Daoy (cell line): Measurements from ENCODE around the gene TRIM69. TPM values are rescaled to one million over a fixed set of nuclear protein-coding genes. Genes with fewer than 3 reads are reported as not detected.
A peak's percentile ranks its signal among the peaks of the same experiment; 100 is the strongest.
"Not testable (repeated sequence)": the region's sequence is repeated elsewhere in the genome, so short reads cannot be mapped to it uniquely, and the experiment has no call there.

Source experiments
- DNase-seq: peaks from one replicate; pipeline ENCODE4 v3.0.0-alpha.2; 2015; ENCODE audit warnings: low read depth
- total RNA-seq: library from RNA; depleted of rRNA; stranded (reverse); fragments of >200 nt; shearing (Covaris generic); gene quantifications from 2 replicates; pipeline ENCODE4 v1.2.3, GENCODE V29; 2014

TRIM69 gene
- total RNA-seq, 1 experiment from 2014 or later, result 7.8 TPM

DNA sequence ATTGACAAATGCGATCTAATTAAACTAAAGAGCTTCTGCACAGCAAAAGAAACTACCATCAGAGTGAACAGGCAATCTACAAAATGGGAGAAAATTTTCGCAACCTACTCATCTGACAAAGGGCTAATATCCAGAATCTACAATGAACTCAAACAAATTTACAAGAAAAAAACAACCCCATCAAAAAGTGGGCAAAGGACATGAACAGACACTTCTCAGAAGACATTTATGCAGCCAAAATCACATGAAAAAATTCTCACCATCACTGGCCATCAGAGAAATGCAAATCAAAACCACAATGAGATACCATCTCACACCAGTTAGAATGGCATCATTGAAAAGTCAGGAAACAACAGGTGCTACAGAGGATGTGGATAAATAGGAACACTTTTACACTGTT is 7.1 kb downstream of the TRIM69 start:
- DNase-seq, result not testable (repeated sequence)

DNA sequence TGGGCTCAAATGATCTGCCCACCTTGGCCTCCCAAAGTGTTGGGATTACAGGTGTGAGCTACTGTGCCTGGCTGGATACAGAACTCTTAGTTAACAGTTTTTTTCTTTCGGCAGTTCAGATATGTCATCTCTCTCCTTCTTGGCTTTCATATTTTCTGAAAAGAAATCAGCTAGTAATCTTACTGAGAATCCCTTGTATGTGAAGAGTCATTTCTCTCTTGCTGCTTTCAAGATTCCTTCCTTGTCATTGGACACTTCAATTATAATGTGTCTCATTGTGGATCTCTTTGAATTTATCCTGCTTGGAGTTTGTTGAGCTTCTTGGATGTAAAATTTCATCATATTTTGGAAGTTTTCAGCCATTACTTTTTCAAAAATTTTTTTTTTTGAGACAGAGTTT is 17.0 kb downstream of the TRIM69 start:
- DNase-seq, result no peak

DNA sequence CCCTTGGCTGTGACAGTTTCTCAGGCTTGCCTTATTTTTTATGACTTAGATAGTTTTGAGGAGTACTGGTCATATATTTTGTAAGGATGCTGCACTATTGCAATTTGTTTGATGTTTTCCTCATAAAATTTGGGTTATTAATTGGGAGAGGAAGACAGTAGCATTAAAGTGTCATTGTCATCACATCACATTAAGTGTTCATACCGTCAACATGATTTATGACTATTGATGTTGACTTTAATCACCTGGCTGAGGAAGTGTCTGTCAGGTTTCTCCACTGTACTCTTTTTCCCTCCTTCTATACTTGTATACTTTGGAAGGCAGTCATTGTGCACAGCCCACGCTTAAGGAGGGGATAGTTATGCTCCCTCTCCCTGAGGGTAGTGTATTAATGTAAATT is 26.9 kb downstream of the TRIM69 start:
- DNase-seq, result no peak

DNA sequence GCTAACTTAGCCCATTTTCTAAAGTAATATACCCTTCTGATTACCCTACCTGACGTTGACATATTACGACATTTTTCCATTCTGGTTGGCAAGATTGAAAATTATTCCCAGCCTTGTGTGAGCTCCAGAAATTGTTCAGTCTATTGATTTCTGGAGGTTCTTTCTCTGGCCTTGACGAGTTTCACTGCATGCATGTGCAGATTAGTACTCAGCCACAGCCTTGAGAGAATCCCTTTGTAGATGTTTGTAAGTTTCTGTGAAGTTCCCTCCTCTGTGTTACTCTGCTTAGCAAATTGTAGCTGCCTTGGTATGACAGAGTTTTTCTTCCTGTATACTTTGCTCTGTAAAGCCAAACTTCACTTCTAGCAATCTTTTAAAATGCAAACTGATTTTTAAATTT is 27.5 kb downstream of the TRIM69 start:
- no peak for DNase-seq

DNA sequence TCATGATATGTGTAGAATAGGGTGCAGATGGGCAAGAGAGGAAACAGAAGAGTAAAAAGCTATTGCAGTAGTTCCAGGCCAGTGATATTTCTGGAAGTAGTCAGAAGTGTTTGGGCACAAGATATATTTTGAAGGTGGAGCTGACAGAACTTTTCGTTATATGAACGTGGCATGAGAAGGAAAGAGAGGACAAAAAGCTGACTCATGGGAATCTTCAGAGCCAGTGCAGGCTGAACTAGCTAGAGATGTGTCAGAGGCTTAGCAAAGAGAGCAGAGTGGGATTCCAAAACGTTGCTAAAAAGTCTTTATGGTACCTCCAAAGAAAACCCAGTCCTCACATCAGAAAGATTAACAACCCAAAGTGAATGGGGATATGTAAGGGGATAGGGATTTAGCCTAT is 28.7 kb downstream of the TRIM69 start:
- no peak for DNase-seq

DNA sequence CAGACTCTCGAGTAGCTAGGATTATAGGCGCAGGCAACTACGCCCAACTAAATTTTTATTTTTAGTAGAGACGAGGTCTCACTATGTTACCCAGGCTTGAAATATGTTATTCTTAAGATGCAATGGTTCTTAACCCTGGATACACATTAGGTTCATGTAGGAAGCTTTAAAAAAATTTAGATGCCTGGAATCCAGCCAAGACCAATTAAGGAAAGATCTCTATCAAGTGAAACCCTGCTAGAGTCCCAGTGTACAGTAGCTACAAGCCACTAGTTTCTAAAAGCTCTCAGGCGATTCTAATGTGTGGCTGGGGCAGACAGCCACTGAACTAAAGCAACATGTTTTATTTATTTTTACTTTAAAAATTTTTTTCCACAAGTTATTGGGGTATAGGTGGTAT is 33.2 kb downstream of the TRIM69 start:
- DNase-seq, result no peak

DNA sequence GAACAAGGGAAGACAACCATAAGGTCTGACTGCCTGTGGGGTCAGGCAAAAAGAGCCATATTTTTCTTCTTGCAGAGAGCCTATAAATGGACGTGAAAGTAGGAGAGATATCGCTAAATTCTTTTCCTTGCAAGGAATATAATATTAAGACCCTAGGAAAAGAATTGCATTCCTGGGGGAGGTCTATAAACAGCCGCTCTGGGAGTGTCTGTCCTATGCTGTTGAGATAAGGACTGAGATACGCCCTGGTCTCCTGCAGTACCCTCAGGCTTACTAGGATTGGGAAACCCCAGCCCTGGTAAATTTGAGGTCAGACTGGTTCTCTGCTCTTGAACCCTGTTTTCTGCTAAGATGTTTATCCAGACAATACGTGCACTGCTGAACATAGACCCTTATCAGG is 34.4 kb downstream of the TRIM69 start:
- DNase-seq, result not testable (repeated sequence)

DNA sequence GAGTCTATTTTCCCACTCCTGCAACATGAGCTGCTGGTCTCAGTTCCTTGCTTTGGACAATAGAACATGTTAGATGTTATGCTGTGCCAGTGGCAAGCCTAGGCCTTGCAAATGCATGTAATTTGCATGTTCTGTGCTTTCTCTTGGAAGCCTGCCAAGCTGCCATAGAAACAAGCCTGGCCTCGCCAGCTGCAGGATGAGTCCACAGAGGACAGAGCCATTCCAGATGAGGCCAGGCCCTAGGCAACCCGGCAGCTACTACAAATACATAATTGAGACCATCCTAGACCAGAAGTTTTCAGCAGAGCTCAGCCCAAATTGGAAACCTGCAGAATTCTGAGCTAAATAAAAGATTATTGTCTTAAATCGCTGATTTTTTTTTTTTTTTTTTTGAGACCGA is 39.6 kb downstream of the TRIM69 start:
- peak; percentile 9 for DNase-seq

DNA sequence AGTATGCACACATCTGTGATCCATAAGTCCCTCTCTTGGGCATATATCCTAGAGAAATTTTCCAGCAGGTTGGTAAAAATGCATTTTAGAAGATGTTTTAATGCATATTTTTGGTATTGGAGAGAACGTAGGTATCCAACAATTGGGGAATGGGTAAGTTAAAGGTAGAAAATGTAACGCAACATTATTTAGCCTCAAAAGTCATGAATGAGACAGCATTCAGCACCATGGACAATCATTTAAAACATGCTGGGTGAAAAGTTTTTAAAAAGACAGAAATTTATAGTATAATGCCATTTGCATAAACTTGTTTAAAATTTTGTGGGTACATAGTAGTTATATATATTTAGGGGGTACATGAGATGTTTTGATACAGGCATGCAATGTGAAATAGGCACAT is 43.4 kb downstream of the TRIM69 start:
- no peak for DNase-seq

DNA sequence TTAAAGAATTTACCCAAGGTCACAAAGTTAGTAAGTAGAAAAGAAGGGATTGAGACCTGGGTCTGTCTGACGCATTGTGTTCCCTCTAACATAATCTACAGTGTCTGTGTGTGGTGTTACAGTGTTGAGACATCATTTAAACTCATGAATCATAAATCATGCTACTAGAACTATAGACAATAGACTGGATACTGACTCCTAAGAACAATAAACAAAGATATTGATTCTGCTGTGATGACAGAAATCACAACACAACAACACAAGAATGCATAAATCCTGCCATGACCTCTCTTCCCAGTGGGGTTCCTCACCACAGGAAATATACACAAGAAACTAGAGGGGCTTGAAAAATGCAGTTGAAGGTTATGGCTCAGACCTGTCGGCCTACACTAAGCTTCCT is 44.3 kb downstream of the TRIM69 start:
- no peak for DNase-seq

DNA sequence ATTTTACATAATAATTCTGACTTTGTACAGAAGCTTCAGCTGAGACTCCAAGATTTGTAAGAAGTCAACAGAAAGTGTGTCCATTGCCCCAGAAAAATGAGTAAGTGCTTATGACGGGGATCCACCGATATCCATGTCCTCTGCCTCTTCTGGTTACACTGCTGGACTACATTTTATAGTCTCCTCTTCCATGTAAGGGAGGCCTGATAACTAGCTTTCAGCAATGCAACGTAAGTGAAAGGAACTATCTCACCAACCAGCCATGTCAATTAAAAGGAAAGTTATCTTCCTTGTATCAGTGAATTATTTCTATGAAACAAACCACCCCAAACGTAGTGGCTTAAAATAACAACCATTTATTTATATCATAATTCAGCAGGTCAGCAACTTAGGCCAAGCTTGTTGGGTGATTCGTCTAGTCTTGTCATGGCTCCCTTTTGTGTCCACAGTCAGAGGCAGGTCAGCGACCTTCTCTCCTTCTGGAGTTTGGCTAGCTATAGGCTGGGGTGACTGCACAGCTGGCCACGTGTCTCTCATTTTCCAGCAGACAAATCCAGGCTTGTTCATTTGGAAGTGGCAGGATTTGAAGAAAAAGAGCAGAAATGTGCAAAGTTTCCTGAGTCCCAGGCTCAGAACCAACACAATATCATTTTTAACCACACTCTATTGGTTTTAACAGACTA is 44.9 kb downstream of the TRIM69 start:
- DNase-seq, result no peak

DNA sequence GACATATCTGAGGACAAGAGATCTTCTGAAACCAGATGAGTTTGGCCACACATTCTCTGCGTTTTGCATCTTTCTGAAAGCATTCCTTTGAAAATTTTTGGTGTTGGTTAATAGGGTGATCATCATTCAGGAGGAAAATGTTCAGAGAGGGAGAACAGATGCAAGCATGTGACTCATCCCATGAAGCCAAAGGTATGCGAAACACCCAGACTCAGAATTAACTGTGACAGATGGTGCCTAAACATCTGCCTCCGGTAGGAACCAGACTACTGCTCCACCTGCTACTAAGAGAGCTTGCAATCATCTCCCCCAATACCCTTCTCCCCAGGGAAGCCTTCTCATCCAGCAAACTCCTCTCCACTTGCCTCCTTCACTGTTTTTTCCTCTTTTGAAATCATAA is 46.2 kb downstream of the TRIM69 start:
- DNase-seq, result peak; percentile 19

DNA sequence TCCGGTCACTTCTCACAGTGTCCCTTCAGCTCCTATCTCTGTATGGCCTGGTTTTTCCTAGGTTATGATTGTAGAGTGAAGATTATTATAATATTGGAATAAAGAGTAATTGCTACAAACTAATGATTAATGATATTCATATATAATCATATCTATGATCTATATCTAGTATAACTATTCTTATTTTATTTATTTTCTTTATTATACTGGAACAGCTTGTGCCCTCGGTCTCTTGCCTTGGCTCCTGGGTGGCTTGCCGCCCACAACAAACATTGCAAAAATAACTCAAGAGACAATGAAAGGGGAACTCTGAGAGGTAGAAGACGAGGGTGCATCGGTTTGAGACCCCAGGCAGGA is 48.6 kb downstream of the TRIM69 start:
- DNase-seq, result not testable (repeated sequence)

DNA sequence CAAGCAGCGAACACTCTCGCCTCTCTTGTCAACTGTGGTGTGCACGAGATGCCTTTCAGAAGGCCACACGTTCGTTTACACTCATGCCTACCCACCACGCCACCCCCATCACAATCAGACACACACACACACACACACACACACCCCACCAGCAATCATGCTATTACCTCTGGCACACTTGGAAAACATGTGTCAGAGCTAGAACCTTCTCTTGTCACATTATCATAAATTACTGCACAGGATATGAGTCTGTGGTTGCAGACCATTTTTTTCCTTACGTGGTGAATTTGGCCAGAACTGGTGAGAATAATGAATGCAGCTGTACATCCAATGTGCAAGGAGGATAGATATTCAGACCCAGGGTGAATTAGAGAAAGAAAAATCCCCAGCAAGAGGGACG is 52.4 kb downstream of the TRIM69 start:
- DNase-seq, result peak; percentile 37

DNA sequence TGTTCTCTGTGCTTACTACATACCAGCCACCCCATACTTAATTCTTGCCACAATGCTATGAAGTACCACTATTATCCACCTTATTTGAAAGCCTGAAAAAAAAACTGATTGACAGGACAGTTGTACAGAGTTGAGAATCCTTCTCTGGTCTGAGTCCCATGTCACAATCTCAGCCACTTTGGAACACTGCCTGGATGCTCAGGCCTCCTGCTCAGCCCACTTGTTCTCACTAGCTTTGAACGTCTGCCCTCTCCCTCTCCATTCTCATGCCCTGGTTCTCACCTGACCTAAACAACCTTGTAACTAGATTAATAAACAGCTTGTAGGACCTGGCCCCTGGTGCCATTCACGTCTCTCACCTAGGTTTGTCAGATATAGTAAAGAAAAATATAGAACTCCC is 53.9 kb downstream of the TRIM69 start:
- no peak for DNase-seq

DNA sequence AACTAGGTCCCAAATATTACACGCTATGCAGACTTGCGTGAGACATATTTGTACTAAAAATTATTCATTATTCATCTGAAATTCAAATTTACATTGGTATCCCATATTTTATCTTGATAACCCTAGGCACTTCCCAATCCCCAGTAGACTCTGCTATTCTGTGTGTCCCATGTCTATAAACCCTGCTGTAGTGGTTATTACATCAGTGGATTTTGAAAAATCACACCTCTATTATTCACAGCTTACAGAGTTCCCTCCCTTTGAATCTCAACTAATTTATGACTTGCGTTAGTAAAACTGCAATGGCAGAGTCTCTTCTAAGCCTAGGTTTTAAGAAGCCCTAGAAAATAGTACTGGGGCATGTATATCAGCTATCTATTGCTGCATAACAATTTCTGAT is 54.3 kb downstream of the TRIM69 start:
- no peak for DNase-seq

DNA sequence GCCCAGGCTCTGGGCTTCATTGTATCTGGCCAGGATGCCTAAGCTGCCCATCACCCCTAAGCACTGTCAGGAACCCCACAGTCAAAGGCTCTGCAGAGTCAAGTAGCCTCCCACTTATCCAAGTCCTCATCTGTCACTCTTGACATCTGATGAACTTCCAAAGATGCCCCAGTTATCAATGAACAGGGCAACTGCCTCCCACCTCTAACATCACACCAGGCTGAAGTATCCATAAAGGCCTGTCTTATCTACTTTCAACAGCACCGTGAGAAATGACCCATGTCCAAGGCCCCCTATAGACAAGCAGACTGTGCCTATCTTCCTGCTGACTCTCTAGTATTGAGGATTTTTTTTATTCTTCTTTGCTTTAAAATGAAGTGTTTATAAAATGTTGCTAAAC is 56.4 kb downstream of the TRIM69 start:
- no peak for DNase-seq

DNA sequence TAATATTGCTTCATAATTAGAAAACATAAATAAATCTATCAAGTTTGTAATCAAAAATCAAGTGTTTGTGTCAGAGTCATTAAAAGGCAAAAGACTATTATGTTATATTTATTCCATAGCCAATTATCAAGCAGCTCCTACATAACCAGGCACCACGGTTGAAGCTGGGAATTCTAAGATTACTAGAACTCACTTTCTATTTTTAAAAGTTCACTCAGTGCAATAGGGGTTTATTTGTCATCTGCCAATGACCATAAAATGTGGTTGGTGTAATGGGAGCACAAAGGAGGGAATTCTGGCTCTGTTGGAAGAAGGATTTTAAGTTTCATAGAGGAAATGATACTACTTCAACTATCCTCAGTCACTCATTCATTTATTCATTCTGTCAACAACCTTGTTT is 57.7 kb downstream of the TRIM69 start:
- no peak for DNase-seq

DNA sequence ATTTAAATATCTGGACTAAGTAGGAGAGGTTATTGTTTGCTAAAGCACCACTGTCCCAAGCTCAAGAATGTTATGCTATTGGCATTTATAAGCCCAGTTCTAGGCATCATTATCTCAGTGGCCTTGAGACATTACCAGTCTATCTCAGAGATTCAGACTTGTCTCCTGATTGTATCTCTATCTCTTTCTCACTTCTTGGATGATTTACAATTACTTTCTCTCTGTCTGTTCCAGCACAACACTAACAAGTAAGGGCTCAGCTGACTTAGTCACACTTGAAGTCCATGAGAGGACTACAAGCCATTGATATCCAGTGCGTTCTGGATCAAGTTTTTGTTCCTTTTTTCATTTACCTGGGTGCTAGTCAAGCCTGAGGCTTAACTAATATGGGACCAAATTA is 60.2 kb downstream of the TRIM69 start:
- no peak for DNase-seq

DNA sequence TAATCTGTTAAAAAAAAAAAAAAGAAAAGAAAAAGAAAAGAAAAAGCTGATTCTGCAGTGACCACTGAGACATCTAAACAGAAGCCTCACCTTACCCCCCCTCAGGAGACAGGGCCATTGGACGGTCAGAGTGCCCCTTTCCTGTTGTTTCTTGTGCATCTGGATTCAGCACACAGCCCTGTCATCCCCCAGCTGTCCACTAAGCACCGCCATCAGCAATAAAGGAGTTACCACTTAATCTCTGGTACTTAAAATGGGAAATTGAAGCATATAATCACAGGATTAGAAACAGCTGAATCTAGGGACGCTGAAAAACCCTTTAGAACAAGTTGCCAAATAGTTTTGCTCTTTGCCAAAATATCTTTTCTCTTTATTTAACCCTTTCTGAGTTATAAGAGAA is 62.5 kb downstream of the TRIM69 start:
- no peak for DNase-seq

DNA sequence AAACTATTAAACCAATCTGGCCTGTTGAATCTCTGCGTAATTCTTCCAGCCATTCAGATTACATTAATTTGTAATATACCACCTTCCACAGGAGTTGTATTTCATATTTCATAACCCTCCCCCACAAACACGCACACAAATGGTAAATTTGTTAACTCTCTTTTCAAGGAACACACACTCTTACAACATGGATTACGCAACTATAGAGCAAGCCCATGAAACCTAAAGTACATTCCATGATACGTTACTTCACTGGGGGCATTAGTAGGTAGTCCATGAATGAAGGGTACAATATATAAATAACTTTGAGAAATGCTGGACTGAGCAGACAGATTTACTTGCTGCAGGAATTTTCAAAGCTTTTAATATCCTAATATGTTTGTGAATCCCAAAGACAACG is 65.0 kb downstream of the TRIM69 start:
- DNase-seq, result no peak

DNA sequence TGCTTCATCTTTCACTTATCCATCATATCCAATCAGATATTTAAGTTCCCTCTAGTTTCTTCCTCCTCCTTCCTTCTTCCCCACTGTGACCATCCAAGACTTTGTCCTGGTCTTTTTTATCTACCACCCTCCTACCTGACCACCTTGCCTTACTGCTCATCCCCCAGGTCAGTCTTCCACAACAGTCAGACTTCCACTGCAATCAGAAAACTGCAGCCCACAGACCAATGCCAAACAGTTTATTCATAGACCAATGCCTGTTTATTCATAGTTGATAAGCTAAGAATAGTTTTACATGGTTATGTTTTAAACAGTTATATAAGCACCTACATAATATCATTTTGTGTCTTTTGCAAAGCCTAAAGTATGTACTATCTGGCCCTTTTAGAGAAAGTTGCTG is 65.5 kb downstream of the TRIM69 start:
- DNase-seq, result no peak

DNA sequence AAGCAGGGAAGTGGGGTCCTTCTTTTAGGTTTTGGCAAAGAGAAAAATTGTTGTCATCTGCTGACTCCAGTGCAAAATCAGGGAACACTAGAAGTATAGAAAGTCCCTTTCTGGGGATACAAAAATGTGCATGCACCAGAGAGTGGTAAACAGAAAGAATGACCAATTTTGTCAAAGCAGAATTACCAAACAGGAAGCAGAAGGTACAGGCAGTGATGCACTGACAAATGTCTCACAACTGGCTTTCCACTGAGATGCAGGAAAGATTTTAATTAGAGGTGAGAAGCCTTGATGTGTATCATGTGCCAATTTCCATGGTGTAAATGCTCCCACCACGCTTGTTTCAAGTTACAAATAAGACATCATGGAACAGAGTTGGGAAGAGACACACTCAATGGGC is 66.0 kb downstream of the TRIM69 start:
- no peak for DNase-seq

DNA sequence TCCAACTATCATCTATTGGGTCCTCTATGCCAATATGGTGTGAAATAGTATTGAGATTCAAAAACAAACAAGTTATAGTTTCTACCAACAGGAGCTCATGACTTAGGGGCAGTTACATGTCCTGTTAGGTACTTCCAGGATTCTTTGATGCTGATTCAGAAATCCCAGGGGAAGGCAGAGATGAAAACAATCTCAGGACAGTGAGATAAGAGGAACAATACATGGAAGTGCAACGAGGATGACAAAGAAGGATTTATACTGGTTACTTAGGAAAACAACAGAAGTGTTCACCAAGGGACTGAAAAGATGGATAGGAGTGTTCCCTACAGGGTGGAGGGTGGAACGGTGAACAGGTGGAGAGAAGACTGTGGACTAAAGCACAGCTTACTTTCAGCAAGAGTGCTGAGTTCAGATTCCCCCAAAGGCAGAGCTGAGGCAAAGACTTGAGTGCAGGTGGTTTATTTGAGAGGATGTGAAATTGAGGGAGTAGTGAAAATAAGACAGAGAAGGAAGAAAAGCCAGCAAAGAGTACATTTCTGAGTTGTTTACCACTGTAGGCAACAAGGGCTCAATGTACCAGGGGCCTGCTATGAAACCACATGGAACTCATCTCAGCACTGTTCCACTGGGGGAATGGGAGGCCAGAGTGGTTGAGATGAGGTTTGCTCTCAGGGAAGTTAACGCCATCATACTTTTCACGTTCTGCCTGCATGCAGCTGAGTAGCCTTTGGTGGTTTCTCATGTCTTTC is 68.1 kb downstream of the TRIM69 start:
- DNase-seq, result peak; percentile 11
